H1 (cell line): ENCODE data around the gene POLR2F. TPM values are rescaled to one million over a fixed set of nuclear protein-coding genes. Genes with fewer than 3 reads are reported as not detected.

ENCODE experiments used
- CTCF ChIA-PET: fragments of 300-600 bp; sonication (Branson Sonifier 250); formaldehyde crosslinking; loops from one replicate; lab custom pipeline; 2021; ENCODE audit not compliant: partially characterized antibody; lab: Charles Lee
- POLR2A ChIA-PET: fragments of 300-600 bp; sonication (Branson Sonifier 250); formaldehyde crosslinking; loops from one replicate; lab custom pipeline; 2021; ENCODE audit warnings: inconsistent platforms; ENCODE audit not compliant: partially characterized antibody; lab: Charles Lee
- DNase-seq, 2 experiments: peaks; one replicate each; pipeline versions ENCODE4 v3.0.0 to v3.0.0-alpha.2; 2010 to 2022; ENCODE audit warnings: low spot score in 2 of 2, low read depth in 1 of 2, mixed read lengths in 1 of 2
- FAIRE-seq: peaks from 2 replicates; lab custom pipeline; 2011; peaks lifted over from hg19 to GRCh38; lab: Jason Lieb, UNC
- H2AFZ ChIP-seq: 2 replicates; pipeline ENCODE4 v1.8.1; 2012; ENCODE audit warnings: low read length, inconsistent platforms
- H2AK5ac ChIP-seq: 2 replicates; pipeline ENCODE4 v1.6.1; 2013; ENCODE audit warnings: low read depth, low read length
- H2BK120ac ChIP-seq: replicated peaks from 2 replicates; pipeline ENCODE3; 2013; ENCODE audit warnings: low read depth, low read length, inconsistent platforms
- H2BK12ac ChIP-seq: 2 replicates; pipeline ENCODE4 v1.6.1; 2013; ENCODE audit warnings: low read depth, low read length
- H2BK15ac ChIP-seq: 2 replicates; pipeline ENCODE4 v1.6.1; 2013; ENCODE audit warnings: low read length
- H2BK20ac ChIP-seq: 2 replicates; pipeline ENCODE4 v1.6.1; 2013; ENCODE audit warnings: low read length
- H2BK5ac ChIP-seq: 2 replicates; pipeline ENCODE4 v1.6.1; 2013; ENCODE audit warnings: low read depth, low read length
- H3K14ac ChIP-seq: 2 replicates; pipeline ENCODE4 v1.6.1; 2013; ENCODE audit warnings: inconsistent platforms; ENCODE audit not compliant: insufficient read length
- H3K18ac ChIP-seq: 2 replicates; pipeline ENCODE4 v1.6.1; 2013; ENCODE audit warnings: low read length; ENCODE audit errors: extremely low read depth
- H3K23ac ChIP-seq: 2 replicates; pipeline ENCODE4 v1.6.1; 2013; ENCODE audit warnings: inconsistent platforms; ENCODE audit not compliant: insufficient read length
- H3K23me2 ChIP-seq: 2 replicates; pipeline ENCODE4 v1.6.1; 2013; ENCODE audit warnings: low read depth, low read length
- H3K27ac ChIP-seq: 2 replicates; pipeline ENCODE4 v1.6.1; 2011; ENCODE audit warnings: low read depth, low read length, inconsistent platforms
- H3K27me3 ChIP-seq, 4 experiments: replicated peaks in 1 of 4; 1 replicate in 1 of 4; 2 replicates in 3 of 4; pipeline versions ENCODE4 v1.6.1 to v1.8.1; 2011 to 2013; ENCODE audit warnings: low read length in 3 of 4, mild to moderate bottlenecking in 3 of 4, inconsistent platforms in 2 of 4, mixed read lengths in 2 of 4, moderate library complexity in 1 of 4; ENCODE audit not compliant: control insufficient read depth in 3 of 4, insufficient read depth in 3 of 4; ENCODE audit errors: extremely low read depth in 1 of 4
- H3K36me3 ChIP-seq, 4 experiments: 2 replicates each; pipeline versions ENCODE4 v1.6.1 to v1.8.1; 2011 to 2013; ENCODE audit warnings: mild to moderate bottlenecking in 4 of 4, low read length in 3 of 4, moderate library complexity in 2 of 4, control low read depth in 1 of 4, inconsistent platforms in 1 of 4; ENCODE audit not compliant: insufficient read depth in 4 of 4, control insufficient read depth in 2 of 4
- H3K4ac ChIP-seq: replicated peaks from 2 replicates; pipeline ENCODE3; 2013; ENCODE audit warnings: low read length, low read depth, mixed read lengths, inconsistent platforms; ENCODE audit not compliant: insufficient read length
- H3K4me1 ChIP-seq, 4 experiments: replicated peaks in 1 of 4; 1 replicate in 1 of 4; 2 replicates in 3 of 4; pipeline versions ENCODE4 v1.6.1 to v1.8.1; 2011 to 2013; ENCODE audit warnings: low read length in 3 of 4, inconsistent platforms in 2 of 4, mixed read lengths in 1 of 4; ENCODE audit not compliant: insufficient read depth in 4 of 4, control insufficient read depth in 3 of 4
- H3K4me2 ChIP-seq, 2 experiments: 2 replicates each; pipeline versions ENCODE4 v1.6.1 to v1.8.1; 2011 to 2013; ENCODE audit warnings: low read depth in 2 of 2, low read length in 2 of 2, control low read depth in 1 of 2, inconsistent platforms in 1 of 2, mild to moderate bottlenecking in 1 of 2; ENCODE audit not compliant: insufficient read depth in 1 of 2
- H3K4me3 ChIP-seq, 4 experiments: fragments of 200-600, 300-600 bp in 1 of 4; sonication (generic), shearing (Covaris generic), sonication (Bioruptor Twin) in 1 of 4; 2 replicates each; pipeline versions ENCODE4 v1.5.1 to v1.8.1; 2011 to 2016; ENCODE audit warnings: low read length in 4 of 4, low read depth in 3 of 4, control low read depth in 2 of 4, inconsistent platforms in 2 of 4, mild to moderate bottlenecking in 2 of 4, mixed read lengths in 1 of 4, moderate library complexity in 1 of 4; ENCODE audit not compliant: insufficient read depth in 2 of 4; ENCODE audit errors: extremely low read depth in 1 of 4
- H3K56ac ChIP-seq: replicated peaks from 2 replicates; pipeline ENCODE3; 2013; ENCODE audit warnings: low read depth, mild to moderate bottlenecking, mixed read lengths, low read length, inconsistent platforms; ENCODE audit not compliant: insufficient read length
- H3K79me1 ChIP-seq: 2 replicates; pipeline ENCODE4 v1.6.1; 2013; ENCODE audit warnings: low read depth, low read length, control low read depth
- H3K79me2 ChIP-seq, 2 experiments: 2 replicates each; pipeline versions ENCODE4 v1.6.1 to v1.8.1; 2012 to 2013; ENCODE audit warnings: low read length in 2 of 2, mild to moderate bottlenecking in 2 of 2, inconsistent platforms in 1 of 2; ENCODE audit not compliant: insufficient read depth in 2 of 2, control insufficient read depth in 1 of 2
- H3K9ac ChIP-seq, 4 experiments: replicated peaks in 1 of 4; 1 replicate in 1 of 4; 2 replicates in 3 of 4; pipeline versions ENCODE4 v1.6.1 to v1.8.1; 2011 to 2013; ENCODE audit warnings: low read depth in 3 of 4, low read length in 3 of 4, control low read depth in 2 of 4, mild to moderate bottlenecking in 2 of 4, moderate library complexity in 2 of 4, inconsistent platforms in 1 of 4; ENCODE audit errors: extremely low read depth in 1 of 4
- H3K9me3 ChIP-seq, 2 experiments: 2 replicates each; pipeline versions ENCODE4 v1.6.1 to v1.8.1; 2012 to 2013; ENCODE audit warnings: mild to moderate bottlenecking in 2 of 2, moderate library complexity in 2 of 2, control low read depth in 1 of 2, inconsistent platforms in 1 of 2, low read depth in 1 of 2, low read length in 1 of 2, mixed read lengths in 1 of 2; ENCODE audit not compliant: insufficient read depth in 2 of 2
- H4K20me1 ChIP-seq, 2 experiments: replicated peaks in 1 of 2; 2 replicates each; pipeline versions ENCODE3 to v1.8.1; 2011 to 2013; ENCODE audit warnings: inconsistent platforms in 2 of 2, low read length in 2 of 2, mild to moderate bottlenecking in 1 of 2; ENCODE audit not compliant: insufficient read depth in 2 of 2, control insufficient read depth in 1 of 2
- H4K5ac ChIP-seq: 2 replicates; pipeline ENCODE4 v1.6.1; 2013; ENCODE audit warnings: low read length, low read depth, mixed read lengths, inconsistent platforms; ENCODE audit not compliant: insufficient read length
- H4K8ac ChIP-seq: 2 replicates; pipeline ENCODE4 v1.8.0; 2013; ENCODE audit warnings: mild to moderate bottlenecking, moderate library complexity, low read length, inconsistent platforms; ENCODE audit not compliant: insufficient read depth; ENCODE audit errors: extremely low read depth
- H4K91ac ChIP-seq: replicated peaks from 2 replicates; pipeline ENCODE3; 2013; ENCODE audit warnings: low read length, mixed read lengths, inconsistent platforms; ENCODE audit not compliant: insufficient read length
- WGBS, 2 experiments: shearing (Covaris generic) in 1 of 2; methylation state at CpG; one replicate each; pipeline versions ENCODE4 v1.1.6 to v1.1.7; 2013 to 2015; ENCODE audit warnings: low lambda C conversion rate in 2 of 2, mixed read lengths in 2 of 2, inconsistent platforms in 1 of 2, low coverage in 1 of 2, missing lambda C conversion rate in 1 of 2; ENCODE audit not compliant: insufficient replicate concordance in 2 of 2, insufficient coverage in 1 of 2, insufficient read length in 1 of 2; ENCODE audit errors: extremely low coverage in 1 of 2, missing lambda C conversion rate in 1 of 2; 5-methylcytosine and 5-hydroxymethylcytosine counted together
- polyA plus RNA-seq, 7 experiments: library from polyadenylated mRNA; depleted of rRNA in 3 of 7; stranded (reverse) in 5 of 7; unstranded in 2 of 7; fragments of >200 nt in 5 of 7; fragments of 200-250 nt in 2 of 7; gene quantifications; 1 replicate in 5 of 7; 2 replicates in 1 of 7; 4 replicates in 1 of 7; pipeline versions ENCODE4 v1.2.1 to v1.2.3, GENCODE V29; 2011 to 2013; ENCODE audit warnings: missing spikeins in 2 of 7, mixed read lengths in 2 of 7
- total RNA-seq: library from RNA; stranded (reverse); fragmentation: NEBNext Ultra II Directional; extraction: Animal tissue kit (Norgen Biotek cat#: 25700); gene quantifications from 2 replicates; pipeline ENCODE4 v1.2.1, GENCODE V29; 2021
- TF ChIP-seq, protein P1 (sequence below): IDR thresholded peaks from 2 replicates; pipeline ENCODE4 v1.6.1; 2012; ENCODE audit warnings: inconsistent platforms

Gene POLR2F
- total and polyA plus RNA-seq, 2 of the 8 experiments (the other 6 are each of a cell fraction or from before 2014, with no cell fraction given): 150 to 176 TPM

DNA sequence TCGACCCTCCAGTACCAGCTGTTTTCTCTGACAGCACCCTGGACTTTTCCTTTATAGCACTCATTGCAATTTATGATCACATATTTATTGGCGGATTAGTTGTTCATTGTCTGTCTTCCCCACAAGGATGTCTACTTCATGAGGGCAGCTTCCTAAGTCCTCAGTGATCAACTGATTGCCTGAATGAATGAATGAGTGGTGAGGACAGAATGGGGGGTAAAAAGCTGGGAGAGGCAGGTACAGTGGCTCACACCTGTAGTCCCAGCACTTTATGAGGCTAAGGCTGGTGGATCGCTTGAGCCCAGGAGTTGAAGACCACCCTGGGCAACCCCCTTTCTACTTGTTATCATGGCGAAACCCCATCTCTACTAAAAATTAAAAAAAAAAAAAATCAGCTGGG is 42.0 kb downstream of the POLR2F start:
- H3K4me2 ChIP-seq: no peak overlapping the region
- H2BK12ac ChIP-seq: no peak overlapping the region
- H3K4me3 ChIP-seq: no peak overlapping the region
- no peak for FAIRE-seq
- no peaks in the 10 kb centered on the region for H4K20me1 ChIP-seq
- no peak overlapping the region for H4K8ac ChIP-seq
- TF ChIP-seq, protein P1, sequence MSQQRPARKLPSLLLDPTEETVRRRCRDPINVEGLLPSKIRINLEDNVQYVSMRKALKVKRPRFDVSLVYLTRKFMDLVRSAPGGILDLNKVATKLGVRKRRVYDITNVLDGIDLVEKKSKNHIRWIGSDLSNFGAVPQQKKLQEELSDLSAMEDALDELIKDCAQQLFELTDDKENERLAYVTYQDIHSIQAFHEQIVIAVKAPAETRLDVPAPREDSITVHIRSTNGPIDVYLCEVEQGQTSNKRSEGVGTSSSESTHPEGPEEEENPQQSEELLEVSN: no peak
- H3K79me1 ChIP-seq: no peaks in the 10 kb centered on the region
- no peak overlapping the region for H4K5ac ChIP-seq
- no peak overlapping the region for H3K56ac ChIP-seq
- H3K4ac ChIP-seq: no peak overlapping the region
- no peaks in the 10 kb centered on the region for H3K36me3 ChIP-seq
- no peak overlapping the region for H2AFZ ChIP-seq
- no peak overlapping the region for H3K23ac ChIP-seq
- peaks cover 0 to 23% (median 8%) of the 10 kb centered on the region in 4 experiments; a peak in 5 of 7 replicates for H3K4me1 ChIP-seq
- H4K91ac ChIP-seq: no peak overlapping the region
- no peak overlapping the region for H2BK120ac ChIP-seq
- 90% methylated on average over 4 of the region's 4 CpGs; no CpG with 5 or more reads in 1 of the 2 experiments for WGBS, 2 experiments
- ChIA-PET POLR2A (interaction anchor here (1.0 to 2.7 kb wide), 3 partner anchors 10 to 90 kb away, joined by 3 to 8 read pairs (median 4); partner anchors contain the start of genes MICALL1 and SOX10), CTCF (interaction anchor here (0.9 to 4.3 kb wide), 6 partner anchors 12 to 108 kb away, joined by 3 to 20 read pairs (median 4); partner anchors contain the start of gene SOX10)
- no peak overlapping the region for H3K14ac ChIP-seq
- no peaks in the 10 kb centered on the region for H3K23me2 ChIP-seq
- no peak overlapping the region for H2BK5ac ChIP-seq
- no peak for DNase-seq
- H2AK5ac ChIP-seq: no peak overlapping the region
- no peak overlapping the region for H3K18ac ChIP-seq
- H3K27me3 ChIP-seq: no peaks in the 10 kb centered on the region; a peak in 1 of 7 replicates
- no peak overlapping the region for H3K27ac ChIP-seq
- no peak overlapping the region for H2BK20ac ChIP-seq
- no peak overlapping the region for H2BK15ac ChIP-seq
- H3K9me3 ChIP-seq: no peaks in the 10 kb centered on the region
- H3K9ac ChIP-seq: no peak overlapping the region
- no peaks in the 10 kb centered on the region for H3K79me2 ChIP-seq
